GM12878 (cell line): ENCODE measurements around the gene CLEC12A. TPM values are rescaled to one million over a fixed set of nuclear protein-coding genes. Genes with fewer than 3 reads are reported as not detected.

Experiments
- ATAC-seq: fragments of 200-7000 bp; cut with Tn5 transposase; 3 replicates; pipeline ENCODE4 v1.9.1; 2020; ENCODE audit warnings: mild to moderate bottlenecking, moderate library complexity
- BruUV-seq: library from RNA; stranded (reverse); fragments of 400-500 nt; replicated peaks from 2 replicates; lab custom pipeline; 2021; lab: Mats Ljungman, UMichigan
- CTCF ChIA-PET: fragments of 300-600 bp; sonication (Branson Sonifier 250); formaldehyde crosslinking; extraction: SDS; loops from one replicate; lab custom pipeline; 2021; ENCODE audit warnings: inconsistent platforms; lab: Yijun Ruan, JAX
- POLR2A ChIA-PET: fragments of 350-600 bp; formaldehyde crosslinking; extraction: SDS; loops from one replicate; lab custom pipeline; 2021; ENCODE audit warnings: inconsistent platforms; lab: Charles Lee
- RAD21 ChIA-PET: fragments of 300-600 bp; sonication (Branson Sonifier 250); formaldehyde crosslinking; loops from one replicate; lab custom pipeline; 2023; ENCODE audit warnings: antibody characterized with exemption; ENCODE audit not compliant: unreplicated experiment; lab: Charles Lee
- SMC1A ChIA-PET: fragments of 300-600 bp; sonication (Branson Sonifier 250); formaldehyde crosslinking; loops from one replicate; lab custom pipeline; 2023; ENCODE audit not compliant: unreplicated experiment, uncharacterized antibody; lab: Charles Lee
- DNase-seq: peaks from one replicate; pipeline ENCODE4 v3.0.0-alpha.2; 2011; ENCODE audit warnings: low read depth, low spot score
- FAIRE-seq: peaks from 3 replicates; lab custom pipeline; 2011; peaks lifted over from hg19 to GRCh38; lab: Jason Lieb, UNC
- H2AFZ ChIP-seq: 2 replicates; pipeline ENCODE4 v1.6.0; 2011; ENCODE audit warnings: low read depth, low read length, control low read depth; ENCODE audit not compliant: control insufficient read depth
- H3K27ac ChIP-seq: 2 replicates; pipeline ENCODE4 v1.5.1; 2011; ENCODE audit warnings: control low read depth; ENCODE audit not compliant: control insufficient read depth, insufficient read depth
- H3K27me3 ChIP-seq, 2 experiments: replicated peaks in 1 of 2; 2 replicates each; pipeline versions ENCODE4 v1.6.0 to v1.6.1; 2011; ENCODE audit warnings: low read length in 1 of 2; ENCODE audit not compliant: control insufficient read depth in 2 of 2, insufficient read depth in 2 of 2
- H3K36me3 ChIP-seq, 2 experiments: 2 replicates each; pipeline ENCODE4 v1.5.1; 2011; ENCODE audit warnings: low read length in 1 of 2; ENCODE audit not compliant: control insufficient read depth in 2 of 2, insufficient read depth in 2 of 2
- H3K4me1 ChIP-seq: 2 replicates; pipeline ENCODE4 v1.6.1; 2011; ENCODE audit warnings: mild to moderate bottlenecking, low read length, moderate library complexity, mixed read lengths; ENCODE audit not compliant: control insufficient read depth, insufficient read depth
- H3K4me2 ChIP-seq: 2 replicates; pipeline ENCODE4 v1.6.0; 2011; ENCODE audit warnings: control low read depth; ENCODE audit not compliant: control insufficient read depth, insufficient read depth
- H3K4me3 ChIP-seq: fragments of 200-600 bp; sonication (generic); 2 replicates; pipeline ENCODE4 v1.5.1; 2016
- H3K79me2 ChIP-seq: 2 replicates; pipeline ENCODE4 v1.6.0; 2011; ENCODE audit warnings: low read length; ENCODE audit not compliant: control insufficient read depth, insufficient read depth
- H3K9ac ChIP-seq: 2 replicates; pipeline ENCODE4 v1.8.0; 2011; ENCODE audit warnings: low read length, control low read depth, mixed read lengths; ENCODE audit not compliant: control insufficient read depth, insufficient read depth
- H3K9me3 ChIP-seq: replicated peaks from 3 replicates; pipeline ENCODE4 v1.5.1; 2011; ENCODE audit warnings: mild to moderate bottlenecking, low read length; ENCODE audit not compliant: control insufficient read depth, insufficient read depth
- H4K20me1 ChIP-seq: 2 replicates; pipeline ENCODE4 v1.6.0; 2011; ENCODE audit not compliant: control insufficient read depth, insufficient read depth
- BHLHE40 ChIP-seq, 2 experiments: fragments of 450-650 bp in 1 of 2; IDR thresholded peaks; 2 replicates each; pipeline ENCODE4 v1.6.1; 2011 to 2017; ENCODE audit warnings: low read depth in 2 of 2, borderline replicate concordance in 1 of 2, improper control_type of control experiment in 1 of 2, low read length in 1 of 2, mild to moderate bottlenecking in 1 of 2
- BMI1 ChIP-seq: fragments of 450-650 bp; IDR thresholded peaks from 2 replicates; pipeline ENCODE4 v1.6.1; 2016; ENCODE audit warnings: mild to moderate bottlenecking, moderate library complexity, borderline replicate concordance
- E2F4 ChIP-seq: IDR thresholded peaks from 2 replicates; pipeline ENCODE4 v1.6.1; 2012; ENCODE audit warnings: low read depth, low read length, improper control_type of control experiment
- MEF2A ChIP-seq: IDR thresholded peaks from 2 replicates; pipeline ENCODE4 v1.6.1; 2011; ENCODE audit warnings: low read depth, mild to moderate bottlenecking, low read length, moderate library complexity; ENCODE audit not compliant: insufficient read depth
- MTA2 ChIP-seq: fragments of 450-650 bp; IDR thresholded peaks from 2 replicates; pipeline ENCODE4 v1.6.1; 2016; ENCODE audit warnings: low read depth, mild to moderate bottlenecking, moderate library complexity
- NR2F1 ChIP-seq: fragments of 450-650 bp; conservative IDR thresholded peaks from 2 replicates; pipeline ENCODE4 v1.6.1; 2017; ENCODE audit warnings: mild to moderate bottlenecking
- ZNF384 ChIP-seq: IDR thresholded peaks from 2 replicates; pipeline ENCODE4 v1.6.1; 2012; ENCODE audit warnings: low read depth, mild to moderate bottlenecking, low read length, improper control_type of control experiment, borderline replicate concordance
- ZNF592 ChIP-seq: fragments of 450-650 bp; IDR thresholded peaks from 2 replicates; pipeline ENCODE4 v1.6.1; 2017; ENCODE audit warnings: mild to moderate bottlenecking, moderate library complexity
- WGBS: methylation state at CpG from one replicate; pipeline ENCODE4 v1.1.6; 2016; ENCODE audit warnings: low lambda C conversion rate; ENCODE audit not compliant: insufficient replicate concordance, insufficient coverage; ENCODE audit errors: missing lambda C conversion rate; 5-methylcytosine and 5-hydroxymethylcytosine counted together
- in situ Hi-C: fragments of 300-500 bp; cut with MboI; formaldehyde crosslinking; loops from 9 replicates; pipeline ENCODE4 v1.14.3; 2018; ENCODE audit warnings: mixed read lengths
- intact Hi-C: fragments of 100-400 bp; cut with micrococcal nuclease; formaldehyde crosslinking; loops from one replicate; pipeline ENCODE4 v1.14.2; 2022; ENCODE audit not compliant: unreplicated experiment
- polyA plus RNA-seq, 11 experiments: library from polyadenylated mRNA; depleted of rRNA in 4 of 11; unstranded in 6 of 11; stranded (reverse) in 5 of 11; fragments of >200 nt; fragmentation: Nextera tagmentation in 4 of 11; fragmentation: Illumina TruSeq in 1 of 11; extraction: Ambion mirVana in 4 of 11; extraction: Trizol in 1 of 11; gene quantifications; 1 replicate in 1 of 11; 2 replicates in 10 of 11; pipeline versions ENCODE4 v1.2.1 to v1.2.3, GENCODE V29; 2011 to 2016; ENCODE audit warnings: inconsistent platforms in 2 of 11, missing spikeins in 2 of 11, low read depth in 1 of 11
- total RNA-seq, 4 experiments: library from RNA; depleted of rRNA in 3 of 4; stranded (reverse); fragments of >200 nt in 3 of 4; fragmentation: Illumina TruSeq in 1 of 4; extraction: Trizol in 1 of 4; gene quantifications; 2 replicates each; pipeline versions ENCODE4 v1.2.1 to v1.2.3, GENCODE V29; 2013 to 2021
- TF ChIP-seq, protein P1 (sequence below): IDR thresholded peaks from 2 replicates; pipeline ENCODE4 v1.6.1; 2012; ENCODE audit warnings: low read depth, low read length, improper control_type of control experiment

Gene CLEC12A
- total and polyA plus RNA-seq, 10 of the 15 experiments (the other 5 are each of a cell fraction or from before 2014, with no cell fraction given), result 0.07 to 0.21 TPM; not detected in 8

DNA sequence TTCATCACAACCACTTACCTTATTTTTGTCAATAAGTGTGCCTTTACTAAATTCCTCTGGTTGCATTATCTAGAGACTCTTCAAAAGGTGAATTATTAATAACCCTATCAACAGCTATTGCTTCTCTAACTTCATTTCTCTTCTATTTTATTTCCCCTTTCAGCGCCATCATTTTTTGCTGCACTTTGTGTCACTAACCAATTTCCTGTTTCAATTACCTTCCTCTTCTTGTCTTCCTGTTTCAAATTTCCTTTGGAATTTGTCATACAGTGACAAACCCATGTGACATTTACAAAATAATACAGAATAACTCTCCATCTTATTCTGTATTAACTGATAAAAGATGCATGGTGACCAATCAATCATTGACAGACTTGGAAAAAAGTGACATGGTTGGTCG lies 26.8 kb upstream of the CLEC12A start:
- Histone ChIP-seq H3K9me3 (no peaks in the 10 kb centered on the region), H3K36me3 (no peaks in the 10 kb centered on the region), H3K27me3 (peaks cover 0 to 3% of the 10 kb centered on the region in 2 experiments; a peak in 2 of 4 replicates), H2AFZ (no peak overlapping the region), H3K4me1 (peaks cover 19% of the 10 kb centered on the region), H3K27ac (no peak overlapping the region), H3K9ac (no peak overlapping the region), H3K4me3 (no peak overlapping the region), H4K20me1 (no peaks in the 10 kb centered on the region), H3K79me2 (no peaks in the 10 kb centered on the region), H3K4me2 (no peak overlapping the region)
- TF ChIP-seq ZNF384 (no peak), BHLHE40 (IDR thresholded peaks at IDR 0.05; ENCODE audit: borderline replicate concordance in 1 of 2, low read depth in 2 of 2, low read length in 1 of 2) (no peak), BMI1 (no peak)
- 25% methylated on average over 2 of the region's 2 CpGs for WGBS
- ChIA-PET RAD21 (no interaction called here), CTCF (interaction anchor here (0.8 to 1.1 kb wide), 2 partner anchors 22 to 147 kb away, joined by 3 read pairs; no protein-coding TSS in a partner anchor), POLR2A (no interaction called here), SMC1A (interaction anchor here (0.9 to 1.3 kb wide), 3 partner anchors 17 to 77 kb away, joined by 3 to 6 read pairs (median 3); no protein-coding TSS in a partner anchor)
- ATAC-seq (no peak), FAIRE-seq (no peak), DNase-seq (no peak)
- in situ Hi-C loops, result no loop called here
- intact Hi-C loops, result no loop called here
- no TSS peak for BruUV-seq

DNA sequence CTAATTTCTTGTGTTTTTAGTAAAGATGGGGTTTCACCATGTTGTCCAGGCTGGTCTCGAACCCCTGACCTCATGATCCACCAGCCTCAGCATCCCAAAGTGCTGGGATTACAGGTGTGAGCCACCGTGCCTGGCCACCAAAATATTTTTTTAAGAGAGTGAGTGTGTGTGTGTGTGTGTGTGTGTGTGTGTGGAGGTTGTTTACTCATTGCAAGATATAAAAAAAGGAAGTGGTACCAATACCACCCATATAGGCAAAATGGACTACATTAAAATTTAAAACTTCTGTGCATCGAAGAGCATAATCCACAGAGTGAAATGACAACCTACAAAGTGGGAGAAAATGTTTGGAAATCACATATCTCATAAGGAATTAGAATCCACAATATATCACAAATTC lies 23.5 kb upstream of the CLEC12A start:
- H3K4me1 ChIP-seq, result peaks cover 33% of the 10 kb centered on the region
- peak; percentile 51 for ATAC-seq
- H3K4me3 ChIP-seq, result no peak overlapping the region
- whole genome bisulfite sequencing, result 46% methylated on average over 3 of the region's 3 CpGs
- no peak for DNase-seq
- RAD21 ChIA-PET, result no interaction called here
- peaks cover 0 to 3% of the 10 kb centered on the region in 2 experiments; a peak in 2 of 4 replicates for H3K27me3 ChIP-seq
- no peak for FAIRE-seq
- SMC1A ChIA-PET, result interaction anchor here (1.4 kb wide), 1 partner anchor 81 kb away, joined by 4 read pairs; no protein-coding TSS in a partner anchor
- no peaks in the 10 kb centered on the region for H3K79me2 ChIP-seq
- no peak overlapping the region for H3K27ac ChIP-seq
- intact Hi-C loops (loop anchor here (5.0 kb wide), 1 partner anchor 185 kb away; the partner anchor contains the start of gene CLEC7A), in situ Hi-C loops (no loop called here)
- no peak overlapping the region for H3K9ac ChIP-seq
- POLR2A ChIA-PET, result no interaction called here
- H3K9me3 ChIP-seq, result no peaks in the 10 kb centered on the region
- BruUV-seq, result no TSS peak
- no peaks in the 10 kb centered on the region for H4K20me1 ChIP-seq
- CTCF ChIA-PET, result interaction anchor here (0.6 to 1.9 kb wide), 3 partner anchors 197 to 1957 kb away, joined by 3 to 6 read pairs (median 5); no protein-coding TSS in a partner anchor
- no peaks in the 10 kb centered on the region for H3K36me3 ChIP-seq
- no peak overlapping the region for H2AFZ ChIP-seq
- H3K4me2 ChIP-seq, result no peak overlapping the region
- TF ChIP-seq BHLHE40 (IDR thresholded peaks at IDR 0.05; ENCODE audit: borderline replicate concordance in 1 of 2, low read depth in 2 of 2, low read length in 1 of 2), result no peak
- TF ChIP-seq, protein P1, sequence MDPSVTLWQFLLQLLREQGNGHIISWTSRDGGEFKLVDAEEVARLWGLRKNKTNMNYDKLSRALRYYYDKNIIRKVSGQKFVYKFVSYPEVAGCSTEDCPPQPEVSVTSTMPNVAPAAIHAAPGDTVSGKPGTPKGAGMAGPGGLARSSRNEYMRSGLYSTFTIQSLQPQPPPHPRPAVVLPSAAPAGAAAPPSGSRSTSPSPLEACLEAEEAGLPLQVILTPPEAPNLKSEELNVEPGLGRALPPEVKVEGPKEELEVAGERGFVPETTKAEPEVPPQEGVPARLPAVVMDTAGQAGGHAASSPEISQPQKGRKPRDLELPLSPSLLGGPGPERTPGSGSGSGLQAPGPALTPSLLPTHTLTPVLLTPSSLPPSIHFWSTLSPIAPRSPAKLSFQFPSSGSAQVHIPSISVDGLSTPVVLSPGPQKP, result no peak
- TF ChIP-seq MEF2A, result no peak
- no peak for TF ChIP-seq E2F4
- TF ChIP-seq MTA2, result 0 out of 2 replicates have a peak, but pooled peaks have one; percentile 18
- no peak for TF ChIP-seq ZNF592
- TF ChIP-seq NR2F1, result no peak
